GM19397 (cell line): ENCODE measurements around the gene XCL1.
"Not testable (repeated sequence)": the region's sequence is repeated elsewhere in the genome, so short reads cannot be mapped to it uniquely, and the experiment has no call there.

Experiments used
- ATAC-seq: cut with Tn5 transposase; IDR thresholded peaks from one replicate; pipeline ENCODE4 v1.9.1; 2021; ENCODE audit warnings: mild to moderate bottlenecking, moderate library complexity; ENCODE audit not compliant: unreplicated experiment

The XCL1 gene

GRCh38 chr1:168576245-168576688, at the start of gene XCL1:
Gene XCL1, plus strand, starts transcription at chr1:168576605. Its CDS starts 33 bp downstream, at chr1:168576638.
- not testable (repeated sequence) for ATAC-seq

GRCh38 chr1:168529518-168529917, 46.9 kb upstream of the XCL1 start:
- no peak for ATAC-seq

GRCh38 chr1:168531615-168532345, 44.6 kb upstream of the XCL1 start:
- no peak for ATAC-seq

- peak; percentile 72 for ATAC-seq
Measured at GRCh38 chr1:168535536-168535935, 40.9 kb upstream of the XCL1 start.

GRCh38 chr1:168540798-168541197, 35.6 kb upstream of the XCL1 start:
- ATAC-seq = not testable (repeated sequence)

GRCh38 chr1:168542978-168543377, 33.4 kb upstream of the XCL1 start:
- not testable (repeated sequence) for ATAC-seq

GRCh38 chr1:168543840-168544498, 32.4 kb upstream of the XCL1 start, which contains the start of gene XCL2:
Gene XCL2, minus strand, starts transcription at chr1:168543997. Its CDS starts 33 bp downstream, at chr1:168543964.
- not testable (repeated sequence) for ATAC-seq

GRCh38 chr1:168545678-168546552, 30.5 kb upstream of the XCL1 start:
- not testable (repeated sequence) for ATAC-seq

- ATAC-seq = not testable (repeated sequence)
Measured at GRCh38 chr1:168546553-168546895, 29.9 kb upstream of the XCL1 start.

GRCh38 chr1:168550971-168551370, 25.4 kb upstream of the XCL1 start:
- ATAC-seq = no peak

- ATAC-seq = no peak
Measured at GRCh38 chr1:168551688-168552087, 24.7 kb upstream of the XCL1 start.

- no peak for ATAC-seq
Measured at GRCh38 chr1:168552961-168553360, 23.4 kb upstream of the XCL1 start.

- ATAC-seq = no peak
Measured at GRCh38 chr1:168553680-168554553, 22.5 kb upstream of the XCL1 start.

- no peak for ATAC-seq
Measured at GRCh38 chr1:168554603-168555483, 21.6 kb upstream of the XCL1 start.

GRCh38 chr1:168555508-168556046, 20.8 kb upstream of the XCL1 start:
- ATAC-seq = no peak

GRCh38 chr1:168556647-168557046, 19.8 kb upstream of the XCL1 start:
- ATAC-seq = no peak

GRCh38 chr1:168560370-168560769, 16.0 kb upstream of the XCL1 start:
- ATAC-seq = no peak

GRCh38 chr1:168561989-168562388, 14.4 kb upstream of the XCL1 start:
- no peak for ATAC-seq

GRCh38 chr1:168565825-168566224, 10.6 kb upstream of the XCL1 start:
- no peak for ATAC-seq
